ENCODE data around the gene SNRPN.

- TF ChIP-seq CTCF (IDR thresholded peaks at IDR 0.05): no peak
- no peak for TF ChIP-seq POLR2A (IDR thresholded peaks at IDR 0.05)
These were observed 7.2 kb downstream of the SNRPN start for GRCh38 chr15:24961967-24962366.
